HG02885 (cell line): ENCODE measurements around the gene HMX2.
"Not testable (repeated sequence)": the region's sequence is repeated elsewhere in the genome, so short reads cannot be mapped to it uniquely, and the experiment has no call there.

Source experiments
- ATAC-seq: cut with Tn5 transposase; IDR thresholded peaks from one replicate; pipeline ENCODE4 v1.9.1; 2021; ENCODE audit warnings: mild to moderate bottlenecking; ENCODE audit not compliant: unreplicated experiment, poor library complexity

HMX2 gene

GRCh38 chr10:123150271-123150985 is 2.5 kb downstream of the HMX2 start:
- no peak for ATAC-seq

- no peak for ATAC-seq
Observed at GRCh38 chr10:123150986-123151736, 3.2 kb downstream of the HMX2 start.

GRCh38 chr10:123151737-123152135 is 3.8 kb downstream of the HMX2 start:
- ATAC-seq, result no peak

GRCh38 chr10:123153486-123154091 is 5.7 kb downstream of the HMX2 start:
- ATAC-seq, result no peak

- peak; percentile 88 for ATAC-seq
Observed at GRCh38 chr10:123154092-123154710, 6.3 kb downstream of the HMX2 start, which contains the start of gene BUB3. TSS of gene BUB3 (plus strand) at chr10:123154402. CDS start at chr10:123154918, 516 bp downstream.

- ATAC-seq, result peak; percentile 46
Observed at GRCh38 chr10:123154711-123155505, 7.0 kb downstream of the HMX2 start.

- ATAC-seq, result no peak
Observed at GRCh38 chr10:123156078-123156477, 8.1 kb downstream of the HMX2 start.

GRCh38 chr10:123157210-123157609 is 9.3 kb downstream of the HMX2 start:
- no peak for ATAC-seq

GRCh38 chr10:123158682-123159081 is 10.7 kb downstream of the HMX2 start:
- ATAC-seq, result no peak

- no peak for ATAC-seq
Observed at GRCh38 chr10:123160311-123160980, 12.5 kb downstream of the HMX2 start.

- ATAC-seq, result no peak
Observed at GRCh38 chr10:123164319-123164718, 16.4 kb downstream of the HMX2 start.

GRCh38 chr10:123165445-123166072 is 17.6 kb downstream of the HMX2 start:
- ATAC-seq, result no peak

- no peak for ATAC-seq
Observed at GRCh38 chr10:123166618-123167017, 18.7 kb downstream of the HMX2 start.

- ATAC-seq, result no peak
Observed at GRCh38 chr10:123170961-123171360, 23.0 kb downstream of the HMX2 start.

GRCh38 chr10:123171616-123172015 is 23.7 kb downstream of the HMX2 start:
- ATAC-seq, result not testable (repeated sequence)

GRCh38 chr10:123175389-123176387 is 27.8 kb downstream of the HMX2 start:
- no peak for ATAC-seq

GRCh38 chr10:123178390-123178789 is 30.5 kb downstream of the HMX2 start:
- not testable (repeated sequence) for ATAC-seq
